Sigmoid colon (tissue), 4 donors: ENCODE measurements around the gene OCEL1.

ENCODE experiments used
- CTCF ChIP-seq, 4 experiments: fragments of 450-650 bp in 3 of 4; fragments of 200-600 bp in 1 of 4; IDR thresholded peaks; one replicate each; pipeline ENCODE4 v1.5.1; 2016 to 2019; ENCODE audit warnings: antibody characterized with exemption in 4 of 4, mild to moderate bottlenecking in 3 of 4, moderate library complexity in 2 of 4
- EP300 ChIP-seq, 4 donors: sonication (generic); formaldehyde crosslinking; IDR thresholded peaks; one replicate each; pipeline ENCODE4 v1.6.1; 2017; ENCODE audit warnings: antibody characterized with exemption in 4 of 4
- POLR2A ChIP-seq, 2 donors: fragments of 450-650 bp; IDR thresholded peaks; one replicate each; pipeline ENCODE4 v1.6.1; 2016; ENCODE audit warnings: antibody characterized with exemption in 2 of 2, mild to moderate bottlenecking in 2 of 2, moderate library complexity in 2 of 2
- POLR2AphosphoS5 ChIP-seq, 4 donors: sonication (generic); formaldehyde crosslinking; IDR thresholded peaks; one replicate each; pipeline ENCODE4 v1.6.1; 2017; ENCODE audit warnings: antibody characterized with exemption in 4 of 4

GRCh38 chr19:17183271-17183761, 42.7 kb upstream of the OCEL1 start:
- TF ChIP-seq POLR2A (IDR thresholded peaks at IDR 0.05) = no peak
- TF ChIP-seq CTCF (IDR thresholded peaks at IDR 0.05) = no peak
- no peak for TF ChIP-seq EP300 (IDR thresholded peaks at IDR 0.05)
- no peak for TF ChIP-seq POLR2AphosphoS5 (IDR thresholded peaks at IDR 0.05)
